Spleen (tissue), 7 donors: Measurements from ENCODE around the gene CEBPZOS.

Source experiments
- POLR2A ChIP-seq, 3 donors: fragments of 450-650 bp; IDR thresholded peaks; one replicate each; pipeline ENCODE4 v1.5.1; 2017; ENCODE audit warnings: antibody characterized with exemption in 3 of 3, mild to moderate bottlenecking in 1 of 3
- POLR2AphosphoS5 ChIP-seq, 3 donors: sonication (generic); formaldehyde crosslinking; IDR thresholded peaks; one replicate each; pipeline ENCODE4 v1.5.1; 2017; ENCODE audit warnings: antibody characterized with exemption in 3 of 3
- TF ChIP-seq, protein P1 (sequence below), 11 experiments: fragments of 200-600 bp in 7 of 11; fragments of 450-650 bp in 4 of 11; sonication (generic) in 4 of 11; IDR thresholded peaks in 8 of 11; conservative IDR thresholded peaks in 3 of 11; 1 replicate in 7 of 11; 2 replicates in 4 of 11; pipeline versions ENCODE4 v1.4.0 to v1.8.0; 2016 to 2021; ENCODE audit warnings: antibody characterized with exemption in 11 of 11, inconsistent platforms in 4 of 11, mild to moderate bottlenecking in 1 of 11
- donor health status: DM: no; HTN: no; CAD: no; lungs with moderate emphysema.
- donor health status: DM: no; HTN: no; CAD: no.
- donor health status: DM: no; HTN: no; CAD: no.

DNA sequence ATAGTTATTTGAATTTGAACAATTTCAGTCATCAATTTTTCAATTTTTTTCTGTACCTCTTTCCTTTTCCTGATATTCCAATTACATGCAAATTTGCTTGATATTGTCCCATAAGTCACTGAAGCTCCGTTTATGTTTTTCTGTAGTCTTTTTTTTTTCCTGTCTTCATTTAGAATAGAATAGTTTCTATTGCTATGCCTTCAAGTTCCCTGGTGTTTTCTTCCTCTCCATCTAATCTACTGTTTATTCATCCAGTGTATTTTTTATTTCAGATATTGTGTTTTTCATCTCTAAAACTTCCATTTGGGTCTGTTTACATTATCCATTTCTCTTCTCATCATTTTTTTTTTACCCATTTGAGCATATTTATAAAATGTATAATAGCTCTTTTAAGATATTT, 31.5 kb upstream of the CEBPZOS start:
- TF ChIP-seq, protein P1, sequence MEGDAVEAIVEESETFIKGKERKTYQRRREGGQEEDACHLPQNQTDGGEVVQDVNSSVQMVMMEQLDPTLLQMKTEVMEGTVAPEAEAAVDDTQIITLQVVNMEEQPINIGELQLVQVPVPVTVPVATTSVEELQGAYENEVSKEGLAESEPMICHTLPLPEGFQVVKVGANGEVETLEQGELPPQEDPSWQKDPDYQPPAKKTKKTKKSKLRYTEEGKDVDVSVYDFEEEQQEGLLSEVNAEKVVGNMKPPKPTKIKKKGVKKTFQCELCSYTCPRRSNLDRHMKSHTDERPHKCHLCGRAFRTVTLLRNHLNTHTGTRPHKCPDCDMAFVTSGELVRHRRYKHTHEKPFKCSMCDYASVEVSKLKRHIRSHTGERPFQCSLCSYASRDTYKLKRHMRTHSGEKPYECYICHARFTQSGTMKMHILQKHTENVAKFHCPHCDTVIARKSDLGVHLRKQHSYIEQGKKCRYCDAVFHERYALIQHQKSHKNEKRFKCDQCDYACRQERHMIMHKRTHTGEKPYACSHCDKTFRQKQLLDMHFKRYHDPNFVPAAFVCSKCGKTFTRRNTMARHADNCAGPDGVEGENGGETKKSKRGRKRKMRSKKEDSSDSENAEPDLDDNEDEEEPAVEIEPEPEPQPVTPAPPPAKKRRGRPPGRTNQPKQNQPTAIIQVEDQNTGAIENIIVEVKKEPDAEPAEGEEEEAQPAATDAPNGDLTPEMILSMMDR (IDR thresholded peaks at IDR 0.05 in 8 of 11, conservative IDR thresholded peaks at IDR 0.05 in 3 of 11) = no peak
- TF ChIP-seq POLR2A (IDR thresholded peaks at IDR 0.05) = no peak
- TF ChIP-seq POLR2AphosphoS5 (IDR thresholded peaks at IDR 0.05) = no peak
